Ishikawa (cell line): Measurements from ENCODE around the gene MYO16.

Source experiments
- CEBPB ChIP-seq: IDR thresholded peaks from 2 replicates; pipeline ENCODE4 v1.6.1; 2012
- CREB1 ChIP-seq: IDR thresholded peaks from 2 replicates; pipeline ENCODE4 v1.6.1; 2012; ENCODE audit warnings: low read depth
- EGR1 ChIP-seq: IDR thresholded peaks from 2 replicates; pipeline ENCODE4 v1.6.1; 2012
- EP300 ChIP-seq: IDR thresholded peaks from 2 replicates; pipeline ENCODE4 v1.6.1; 2012; ENCODE audit warnings: borderline replicate concordance
- FOXM1 ChIP-seq: IDR thresholded peaks from 2 replicates; pipeline ENCODE4 v1.6.1; 2012; ENCODE audit warnings: low read depth, borderline replicate concordance
- MAX ChIP-seq: IDR thresholded peaks from 2 replicates; pipeline ENCODE4 v1.6.1; 2012
- NFIC ChIP-seq: IDR thresholded peaks from 2 replicates; pipeline ENCODE4 v1.6.1; 2012
- RAD21 ChIP-seq: IDR thresholded peaks from 2 replicates; pipeline ENCODE4 v1.6.1; 2012; ENCODE audit warnings: low read depth
- TCF12 ChIP-seq: IDR thresholded peaks from 2 replicates; pipeline ENCODE4 v1.6.1; 2012; ENCODE audit warnings: low read depth
- TEAD4 ChIP-seq: IDR thresholded peaks from 2 replicates; pipeline ENCODE4 v1.6.1; 2012
- USF1 ChIP-seq: IDR thresholded peaks from 2 replicates; pipeline ENCODE4 v1.6.1; 2012

DNA sequence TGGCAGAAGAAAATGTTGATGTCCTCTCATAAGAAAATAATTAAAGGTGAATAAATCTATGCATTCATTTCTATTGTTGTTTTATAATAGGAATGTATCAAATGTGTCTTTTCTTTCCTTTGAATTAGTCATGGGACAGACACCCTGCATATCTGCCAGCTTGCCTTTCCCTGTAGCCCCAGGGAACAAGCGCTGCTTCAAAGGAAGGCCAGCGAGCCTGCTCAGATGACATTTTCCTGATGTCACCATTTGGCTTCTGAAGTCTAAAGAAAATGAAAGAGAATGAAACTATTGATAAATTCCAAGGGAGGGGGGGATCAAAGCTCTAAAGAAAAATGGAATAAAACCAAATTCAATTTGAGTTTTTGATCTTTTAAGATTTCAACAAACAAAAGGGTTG lies 582.2 kb downstream of the MYO16 start:
- no peak for TF ChIP-seq MAX
- TF ChIP-seq USF1, result no peak
- TF ChIP-seq FOXM1, result 0 out of 2 replicates have a peak, but pooled peaks have one; percentile 51
- no peak for TF ChIP-seq RAD21
- TF ChIP-seq EGR1, result no peak
- TF ChIP-seq EP300, result peak; percentile 80
- peak; percentile 46; the same call in 1 of the 2 replicates for TF ChIP-seq TCF12
- TF ChIP-seq CREB1, result no peak
- TF ChIP-seq TEAD4, result peak; percentile 63
- peak; percentile 69 for TF ChIP-seq NFIC
- TF ChIP-seq CEBPB, result no peak
